Left renal cortex interstitium (tissue), 4 donors: ENCODE measurements around the gene PIGK. TPM values are rescaled to one million over a fixed set of nuclear protein-coding genes. Genes with fewer than 3 reads are reported as not detected.

ENCODE experiments used
- DNase-seq, 4 donors: peaks; one replicate each; pipeline ENCODE4 v3.0.0-alpha.2; 2013; ENCODE audit warnings: low read depth in 4 of 4, low spot score in 2 of 4, missing footprints in 1 of 4
- polyA plus RNA-seq, 4 donors: library from polyadenylated mRNA; unstranded; fragments of 120-200 nt; gene quantifications; one replicate each; pipeline ENCODE4 v1.2.1, GENCODE V29; 2013; ENCODE audit not compliant: insufficient read length in 4 of 4

Gene PIGK
- polyA plus RNA-seq, 4 donors = 43.4 to 58.9 (median 49.7) TPM

GRCh38 chr1:77104672-77105071 is 114.6 kb downstream of the PIGK start:
- no peak for DNase-seq

- no peak for DNase-seq
Measured at GRCh38 chr1:77103486-77103885, 115.7 kb downstream of the PIGK start.

- DNase-seq = no peak
Measured at GRCh38 chr1:77100875-77101274, 118.4 kb downstream of the PIGK start.

- DNase-seq = no peak
Measured at GRCh38 chr1:77096496-77097255, 122.6 kb downstream of the PIGK start.

- peak in 1 of 4 donors; percentile 0 for DNase-seq
Measured at GRCh38 chr1:77095236-77095635, 124.0 kb downstream of the PIGK start.

GRCh38 chr1:77089756-77090155 is 129.5 kb downstream of the PIGK start:
- DNase-seq = no peak

GRCh38 chr1:77085109-77085508 is 134.1 kb downstream of the PIGK start:
- DNase-seq = no peak

- no peak for DNase-seq
Measured at GRCh38 chr1:77084457-77084856, 134.8 kb downstream of the PIGK start.

- no peak for DNase-seq
Measured at GRCh38 chr1:77081834-77082233, 137.4 kb downstream of the PIGK start.

GRCh38 chr1:77076759-77077158 is 142.5 kb downstream of the PIGK start:
- DNase-seq = no peak

GRCh38 chr1:77068013-77068412 is 151.2 kb downstream of the PIGK start:
- DNase-seq = no peak

- DNase-seq = no peak
Measured at GRCh38 chr1:77065693-77066342, 153.4 kb downstream of the PIGK start.

- DNase-seq = no peak
Measured at GRCh38 chr1:77064246-77064645, 155.0 kb downstream of the PIGK start.

- DNase-seq = no peak
Measured at GRCh38 chr1:77063118-77063517, 156.1 kb downstream of the PIGK start.

- DNase-seq = no peak
Measured at GRCh38 chr1:77061162-77061561, 158.1 kb downstream of the PIGK start.

GRCh38 chr1:77060000-77060399 is 159.2 kb downstream of the PIGK start:
- no peak for DNase-seq

- DNase-seq = no peak
Measured at GRCh38 chr1:77057994-77058585, 161.1 kb downstream of the PIGK start.

GRCh38 chr1:77056525-77056924 is 162.7 kb downstream of the PIGK start:
- no peak for DNase-seq

- no peak for DNase-seq
Measured at GRCh38 chr1:77051425-77051824, 167.8 kb downstream of the PIGK start.

GRCh38 chr1:77048615-77049005 is 170.6 kb downstream of the PIGK start:
- no peak for DNase-seq

- DNase-seq = no peak
Measured at GRCh38 chr1:77047978-77048614, 171.1 kb downstream of the PIGK start.
